NCI-H2107 treated with DMSO at 0.1 percent for 48 hours (cell line): ENCODE measurements around the gene GBA3.

ENCODE experiments used
- DNase-seq: peaks from one replicate; lab custom pipeline; 2025; ENCODE audit not compliant: unreplicated experiment; lab: John Stamatoyannopoulos, UW

The GBA3 gene

DNA sequence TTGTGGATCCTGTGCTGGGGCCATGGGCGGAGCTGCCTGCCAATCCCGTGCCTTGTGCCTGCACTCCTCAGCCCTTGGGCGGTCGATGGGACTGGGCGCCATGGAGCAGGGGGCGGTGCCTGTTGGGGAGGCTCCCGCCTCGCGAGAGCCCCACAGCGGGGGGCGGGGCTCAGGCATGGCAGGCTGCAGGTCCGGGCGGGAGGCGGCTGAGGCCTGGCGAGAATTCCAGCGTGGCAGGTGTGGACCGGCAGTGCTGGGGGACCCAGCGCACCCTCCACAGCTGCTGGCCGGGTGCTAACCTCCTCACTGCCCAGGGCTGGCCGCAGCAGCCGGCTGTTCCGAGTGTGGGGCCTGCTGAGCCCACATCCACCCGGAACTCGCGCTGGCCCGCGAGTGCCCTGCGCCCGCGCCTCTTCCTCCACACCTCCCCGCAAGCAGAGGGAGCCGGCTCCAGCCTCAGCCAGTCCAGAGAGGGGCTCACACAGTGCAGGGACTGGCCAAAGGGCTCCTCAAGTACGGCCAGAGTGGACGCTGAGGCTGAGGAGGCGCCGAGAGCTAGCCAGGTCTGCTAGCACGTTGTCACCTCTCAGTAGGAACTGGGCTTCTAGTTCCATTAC, 85.9 kb downstream of the GBA3 start:
- DNase-seq = no peak

DNA sequence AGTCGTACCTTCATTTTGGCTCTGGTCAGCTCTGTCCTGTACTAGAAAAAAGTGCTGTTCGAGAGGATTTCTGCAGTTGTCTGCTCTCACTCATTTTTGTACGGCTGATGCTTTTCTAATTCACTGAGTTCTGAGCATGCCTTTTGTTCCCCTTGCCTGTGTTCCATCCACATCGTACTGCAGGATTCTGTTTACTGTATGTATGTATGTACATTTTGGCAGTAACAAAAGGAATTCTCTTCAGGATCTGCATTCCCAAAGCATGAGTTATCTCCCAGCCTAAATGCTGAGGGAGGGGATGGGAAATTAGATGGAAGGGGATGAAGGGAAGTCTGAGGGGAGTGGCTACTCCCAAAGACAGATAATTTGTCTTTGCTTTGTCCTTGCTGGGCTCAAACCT, 87.6 kb downstream of the GBA3 start:
- no peak for DNase-seq

DNA sequence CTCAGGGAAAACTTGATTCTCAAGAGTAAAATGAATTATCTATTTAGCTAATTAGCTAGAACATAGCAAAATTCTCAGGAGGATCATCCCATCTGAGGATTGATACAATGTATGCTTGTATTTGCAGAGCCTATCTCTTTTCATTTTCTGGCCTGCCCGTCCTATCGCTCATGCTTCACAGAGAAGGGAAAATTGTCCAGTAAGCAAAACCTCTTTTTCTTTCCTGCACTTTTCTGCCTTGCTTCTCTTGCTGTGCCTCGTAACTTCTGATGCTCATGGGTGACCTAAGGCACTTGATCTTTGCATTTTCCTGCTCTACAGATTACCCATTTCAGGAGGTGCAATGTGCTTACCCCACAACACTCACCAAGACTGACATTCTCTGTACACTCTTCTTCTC, 88.1 kb downstream of the GBA3 start:
- no peak for DNase-seq

DNA sequence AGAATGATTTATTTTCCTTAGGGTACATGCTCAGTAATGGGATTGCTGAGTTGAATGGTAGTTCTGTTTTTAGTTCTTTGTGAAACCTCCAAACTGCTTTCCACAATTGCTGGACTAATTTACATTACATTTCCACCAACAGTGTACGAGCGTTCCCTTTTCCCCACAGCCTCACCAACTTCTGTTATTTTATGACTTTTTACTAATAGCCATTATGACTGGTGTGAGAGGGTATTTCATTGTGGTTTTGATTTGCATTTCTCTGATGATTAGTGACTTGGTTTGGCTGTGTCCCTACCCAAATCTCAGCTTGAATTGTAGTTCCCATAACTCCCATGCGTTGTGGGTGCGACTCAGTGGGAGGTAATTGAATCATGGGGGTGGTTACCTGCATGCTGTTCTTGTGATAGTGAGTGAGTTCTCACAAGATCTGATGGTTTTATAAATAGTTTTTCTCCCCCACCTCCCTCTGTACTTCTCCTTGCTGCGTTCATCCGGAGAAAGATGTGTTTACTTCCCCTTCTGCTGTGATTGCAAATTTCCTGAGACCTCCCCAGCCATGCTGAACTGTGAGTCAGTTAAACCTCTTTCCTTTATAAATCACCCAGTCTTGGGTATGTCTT, 95.1 kb downstream of the GBA3 start:
- DNase-seq = no peak

DNA sequence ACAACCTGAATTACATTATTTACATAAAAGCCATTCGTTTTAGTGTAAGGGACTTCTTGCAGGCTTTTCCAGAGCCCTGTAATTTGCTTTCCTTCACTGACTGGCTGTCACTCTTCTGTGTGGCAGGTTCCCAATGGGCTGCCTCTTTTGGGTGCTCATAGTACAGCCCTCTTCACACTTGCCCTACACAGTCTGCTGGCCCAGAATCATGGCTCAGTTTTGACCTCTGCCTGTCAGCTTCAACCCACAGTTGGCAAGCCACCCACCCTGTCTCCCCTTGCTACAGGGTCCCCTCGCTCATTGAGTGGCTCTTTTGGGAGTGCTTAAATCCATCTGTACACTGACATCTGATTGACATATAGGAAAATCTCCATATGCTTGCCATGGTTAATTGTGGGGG, 97.9 kb downstream of the GBA3 start:
- no peak for DNase-seq

DNA sequence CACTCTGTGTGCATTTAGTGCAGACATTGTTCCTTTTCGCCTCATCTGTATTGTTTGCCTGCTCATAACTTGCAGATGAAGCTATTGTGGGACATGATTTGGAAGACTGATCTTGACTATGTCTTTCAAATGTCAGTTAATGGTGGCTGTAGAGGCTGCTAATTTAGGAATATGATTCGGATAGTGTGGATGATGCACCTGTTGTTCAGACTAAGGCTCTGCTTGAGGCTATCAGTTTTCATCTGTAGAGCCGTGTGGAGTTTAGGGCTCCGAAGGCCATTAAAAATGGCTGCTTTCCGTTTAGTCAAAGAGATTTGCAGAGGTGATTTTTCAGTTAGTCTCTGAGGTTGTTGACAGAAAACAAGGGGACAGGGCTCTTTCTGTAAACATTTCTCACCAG, 102.0 kb downstream of the GBA3 start:
- peak; percentile 10 for DNase-seq

DNA sequence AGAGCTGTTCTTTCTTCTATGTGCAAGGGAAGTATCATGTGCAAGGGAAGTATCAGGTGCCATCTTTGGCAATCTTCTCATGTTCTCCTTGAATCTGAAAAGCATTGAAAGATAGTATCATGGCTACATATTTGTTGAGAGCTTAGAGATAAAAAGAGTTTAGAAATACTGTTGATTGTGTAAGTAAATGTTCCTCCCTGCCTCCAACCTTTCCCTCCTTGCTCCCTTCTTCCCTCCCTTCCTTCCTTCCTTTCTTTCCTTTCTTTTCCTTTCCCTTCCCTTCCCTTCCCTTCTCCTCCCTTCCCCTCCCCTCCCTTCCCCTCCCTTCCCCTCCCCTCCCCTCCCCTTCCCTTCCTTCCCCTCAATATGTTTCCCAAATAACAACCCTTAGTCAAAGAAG, 108.7 kb downstream of the GBA3 start:
- DNase-seq = no peak

DNA sequence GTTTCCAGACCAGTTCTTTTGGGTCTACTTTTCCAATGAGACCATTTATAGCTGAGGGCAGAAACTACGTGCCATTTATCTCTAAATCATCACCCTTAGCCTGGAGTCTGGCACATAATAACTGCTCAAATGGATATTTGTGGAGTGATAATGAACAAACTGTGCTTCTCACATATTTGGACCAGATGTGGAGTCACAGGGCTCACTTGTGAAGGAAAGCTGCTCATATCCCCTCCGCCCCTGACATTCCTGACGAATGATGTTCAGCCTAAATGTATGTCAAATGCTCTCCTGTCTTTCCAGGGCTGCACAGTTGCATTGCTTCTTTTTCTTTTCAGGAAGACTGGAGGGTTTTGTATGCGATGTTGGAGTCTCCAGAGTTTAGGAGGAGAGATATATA, 110.1 kb downstream of the GBA3 start:
- DNase-seq = no peak

DNA sequence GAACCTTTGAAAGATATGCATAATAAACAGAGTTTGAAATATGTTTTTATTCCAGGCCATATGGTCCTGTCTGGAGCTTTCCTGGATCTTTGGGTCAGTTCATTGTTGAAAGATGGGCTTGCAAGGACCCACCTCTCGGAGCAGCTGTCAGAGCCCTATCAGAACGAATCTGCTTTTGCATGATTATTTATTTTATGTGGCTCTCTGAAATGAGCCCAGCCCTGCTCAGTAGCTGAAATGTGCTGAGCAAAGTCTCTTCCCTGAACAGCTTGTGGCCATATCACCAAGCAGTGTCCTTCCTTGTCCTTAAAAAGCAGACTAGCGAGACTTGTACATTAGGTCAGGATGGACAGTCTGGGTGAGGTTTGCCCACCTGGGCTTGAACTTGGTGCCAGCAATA, 110.8 kb downstream of the GBA3 start:
- DNase-seq = no peak

DNA sequence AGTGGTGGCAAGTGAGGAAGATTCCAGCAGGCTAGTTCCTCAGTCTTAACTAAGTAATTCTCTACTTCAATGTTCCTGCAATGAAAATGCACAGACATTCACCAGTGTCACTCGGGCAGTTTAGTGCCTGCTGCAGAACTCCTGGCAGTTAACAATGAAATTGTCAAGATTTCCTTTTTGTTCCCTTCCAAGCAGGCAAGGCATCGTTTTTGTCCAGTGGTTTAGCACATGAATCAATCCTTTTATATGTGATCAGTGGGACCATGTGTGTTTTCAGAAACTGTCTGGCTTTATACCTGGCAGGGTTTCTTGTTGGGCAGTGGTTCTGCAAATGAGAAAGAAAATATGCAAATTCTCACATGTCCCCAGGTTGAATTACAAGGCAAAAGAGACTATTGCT, 122.2 kb downstream of the GBA3 start:
- DNase-seq = no peak

DNA sequence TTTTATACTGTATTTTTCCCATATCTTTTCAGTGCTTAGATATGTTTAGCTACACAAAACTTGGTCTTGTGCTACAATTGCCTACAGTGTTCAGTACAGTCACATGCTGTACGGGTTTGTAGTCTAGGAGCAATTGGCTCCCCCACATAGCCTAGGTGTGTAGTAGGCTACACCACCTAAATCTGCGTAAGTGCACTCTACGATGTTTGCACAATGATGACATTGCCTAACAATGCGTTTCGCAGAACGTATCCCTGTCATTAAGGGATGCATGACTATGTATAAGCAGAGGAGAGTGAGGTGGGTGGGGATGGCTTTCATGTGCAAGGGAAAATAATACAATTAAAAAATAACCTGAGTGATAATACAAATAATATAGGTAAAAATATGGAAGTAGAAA, 131.4 kb downstream of the GBA3 start:
- DNase-seq = no peak

DNA sequence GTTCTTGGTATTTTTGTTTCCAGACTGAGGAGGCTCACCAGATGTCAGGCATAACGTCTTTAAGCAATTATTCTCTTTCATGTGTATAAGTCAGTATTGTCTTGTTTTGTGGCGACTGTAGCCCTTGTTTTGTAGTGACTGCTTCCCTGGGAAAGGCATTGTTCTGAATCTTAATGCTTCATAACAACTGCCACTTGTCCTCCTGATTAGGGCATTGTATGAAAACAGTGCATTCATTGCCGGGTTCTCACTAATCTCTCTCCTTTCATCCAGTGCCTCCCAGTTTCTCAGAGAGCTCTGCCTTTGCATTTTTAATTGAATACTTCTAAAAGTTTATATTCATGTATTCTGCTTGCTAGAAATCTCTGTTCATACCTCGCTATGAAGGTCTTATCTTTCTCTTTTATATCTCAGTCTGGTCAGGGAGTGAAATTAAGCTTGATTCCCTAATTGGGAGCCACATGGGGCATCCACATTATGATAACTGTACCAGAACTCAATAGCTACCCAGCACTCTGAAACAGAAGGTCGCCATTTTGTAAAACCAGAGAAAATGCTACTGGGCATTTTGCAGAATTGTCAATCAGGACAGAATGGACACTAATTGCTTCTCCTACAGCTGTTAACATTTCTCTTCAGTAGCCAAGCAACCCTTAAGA, 149.8 kb downstream of the GBA3 start:
- DNase-seq = peak; percentile 15

DNA sequence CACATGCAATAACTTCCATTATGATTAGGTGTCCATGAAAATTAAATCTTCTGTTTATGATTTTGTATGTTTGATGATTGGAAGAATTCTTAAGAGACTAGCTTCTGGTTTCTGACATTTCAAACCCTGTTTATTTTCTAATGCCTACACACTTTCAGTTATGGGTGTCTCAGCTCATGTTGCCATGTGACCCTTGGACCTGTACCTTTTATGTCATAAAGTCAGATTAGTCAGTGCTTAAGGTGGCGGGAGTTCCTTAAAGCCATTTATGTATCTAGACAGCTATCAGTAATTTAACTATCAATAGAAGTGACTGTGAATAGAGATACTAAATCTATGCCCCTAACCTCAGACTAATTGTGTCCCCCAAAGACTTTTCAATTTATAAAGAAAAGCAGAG, 155.6 kb downstream of the GBA3 start:
- no peak for DNase-seq

DNA sequence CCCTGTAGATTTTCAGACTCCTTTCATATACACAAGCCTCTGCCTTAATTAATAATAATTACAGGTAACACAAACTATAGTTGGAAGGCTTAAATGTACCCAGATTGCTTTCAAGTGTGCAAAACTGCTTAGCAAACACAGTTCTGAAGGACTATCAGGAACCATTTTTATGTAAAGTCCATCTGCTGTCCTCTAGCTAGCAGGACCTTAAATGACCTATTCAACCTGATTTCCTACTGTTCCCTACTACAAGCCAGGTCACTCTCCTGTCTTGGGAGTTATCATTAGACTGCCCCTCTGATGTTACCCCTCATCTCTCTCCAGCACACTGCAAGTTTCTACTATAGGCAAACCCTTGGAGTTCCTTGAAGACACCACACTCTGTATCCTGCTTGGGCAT, 157.3 kb downstream of the GBA3 start:
- DNase-seq = no peak

DNA sequence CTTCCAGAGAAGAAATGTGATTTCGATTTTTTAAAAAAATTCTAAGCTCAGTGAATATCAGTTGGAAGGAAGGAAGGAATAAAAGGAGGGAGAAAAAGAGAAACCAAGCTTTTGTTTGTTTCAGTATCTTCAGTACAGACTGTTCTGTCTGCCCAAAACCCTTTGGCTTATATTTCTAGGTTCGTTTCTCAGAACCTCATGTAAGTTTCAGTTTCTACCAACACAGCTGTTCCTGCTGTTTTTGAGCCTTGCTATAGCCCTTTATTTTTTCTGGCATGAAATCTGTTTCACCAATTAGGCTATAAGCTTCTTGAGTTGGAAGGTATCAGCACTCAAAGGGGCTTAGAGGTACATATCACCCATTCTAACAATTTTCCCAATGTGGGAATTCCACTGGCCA, 157.9 kb downstream of the GBA3 start:
- DNase-seq = no peak

DNA sequence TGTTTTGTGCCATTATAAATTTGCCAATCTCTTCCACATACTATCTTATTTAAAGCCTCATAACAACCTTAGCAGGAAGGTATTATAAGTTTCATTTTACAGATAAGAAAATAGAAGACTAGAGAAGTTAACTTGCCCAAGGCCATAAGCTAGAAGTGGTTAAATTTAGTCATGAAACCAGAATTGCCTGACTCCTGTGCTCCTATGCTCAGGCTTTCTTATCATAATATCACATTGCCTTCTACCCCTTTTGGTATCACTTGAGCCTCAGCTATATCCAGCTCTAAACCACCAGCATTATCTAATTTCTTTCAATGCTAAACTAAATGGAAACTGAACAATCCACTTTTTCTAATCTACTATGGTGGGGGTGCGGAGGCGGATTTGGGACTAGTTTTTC, 164.7 kb downstream of the GBA3 start:
- DNase-seq = no peak

DNA sequence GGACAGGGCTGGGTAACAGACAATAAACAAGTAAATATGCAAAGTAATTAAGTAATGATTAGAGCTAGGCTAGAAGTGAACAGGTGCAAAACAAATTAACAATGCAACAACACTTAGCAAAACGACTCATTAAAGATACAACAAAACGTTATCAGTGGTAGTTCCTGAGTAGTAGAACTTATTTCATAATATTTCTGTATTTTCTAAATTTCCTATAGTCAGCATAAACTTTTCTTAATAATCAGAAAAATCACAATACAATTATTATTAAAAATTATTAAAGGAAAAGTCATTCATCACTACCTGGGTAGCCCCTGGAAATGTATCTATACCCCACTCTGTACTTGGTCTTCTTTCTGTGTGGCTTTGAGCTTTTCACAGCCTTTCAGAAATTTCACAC, 166.6 kb downstream of the GBA3 start:
- DNase-seq = no peak
